A549 (cell line): ENCODE data around the gene C1QTNF12. TPM values are rescaled to one million over a fixed set of nuclear protein-coding genes. Genes with fewer than 3 reads are reported as not detected.

Experiments used
- ATAC-seq, 2 experiments: fragments of 200-7000 bp in 1 of 2; fragments of >200 bp in 1 of 2; cut with Nextera tagmentation in 1 of 2; cut with Tn5 transposase in 1 of 2; 3 replicates each; pipeline versions ENCODE4 v1.8.0 to v1.9.1; 2018 to 2020; ENCODE audit warnings: mild to moderate bottlenecking in 1 of 2, moderate library complexity in 1 of 2
- CTCF ChIA-PET: fragments of 300-600 bp; sonication (Branson Sonifier 250); formaldehyde crosslinking; extraction: SDS; loops from one replicate; lab custom pipeline; 2021; ENCODE audit warnings: antibody characterized with exemption, inconsistent platforms; lab: Yijun Ruan, JAX
- POLR2A ChIA-PET: fragments of 350-600 bp; formaldehyde crosslinking; extraction: SDS; loops from one replicate; lab custom pipeline; 2021; ENCODE audit warnings: antibody characterized with exemption, inconsistent platforms; lab: Yijun Ruan, JAX
- DNase-seq, 2 experiments: peaks; one replicate each; pipeline versions ENCODE4 v3.0.0 to v3.0.0-alpha.2; 2011 to 2016; ENCODE audit warnings: low read depth in 1 of 2, low spot score in 1 of 2
- FAIRE-seq: peaks from 2 replicates; lab custom pipeline; 2011; peaks lifted over from hg19 to GRCh38; lab: Jason Lieb, UNC
- H3K27ac ChIP-seq, 2 experiments: fragments of >200 bp; sonication (Bioruptor Twin); formaldehyde crosslinking; 3 replicates each; pipeline ENCODE4 v1.5.1; 2016 to 2017
- H3K4me1 ChIP-seq: fragments of >200 bp; sonication (Bioruptor Twin); formaldehyde crosslinking; 3 replicates; pipeline ENCODE4 v1.6.1; 2016
- H3K4me2 ChIP-seq: fragments of >200 bp; sonication (Bioruptor Twin); formaldehyde crosslinking; 3 replicates; pipeline ENCODE4 v1.6.1; 2016
- H3K4me3 ChIP-seq: fragments of >200 bp; sonication (Bioruptor Twin); formaldehyde crosslinking; 3 replicates; pipeline ENCODE4 v1.5.1; 2016
- H3K9me3 ChIP-seq: fragments of >200 bp; sonication (Bioruptor Twin); formaldehyde crosslinking; 3 replicates; pipeline ENCODE4 v1.6.1; 2016
- CTCF ChIP-seq: fragments of >200 bp; sonication (Bioruptor Twin); formaldehyde crosslinking; IDR thresholded peaks from 3 replicates; pipeline ENCODE4 v1.5.1; 2016
- E2F6 ChIP-seq: IDR thresholded peaks from 2 replicates; pipeline ENCODE4 v1.6.1; 2012; ENCODE audit warnings: low read depth, borderline replicate concordance
- FOSL2 ChIP-seq, 2 experiments: fragments of 450-650 bp in 1 of 2; fragments of >200 bp in 1 of 2; sonication (Bioruptor Twin) in 1 of 2; formaldehyde crosslinking; IDR thresholded peaks; 2 replicates each; pipeline versions ENCODE4 v1.5.0 to v1.6.1; 2016 to 2020; ENCODE audit warnings: mild to moderate bottlenecking in 1 of 2, moderate library complexity in 1 of 2
- HMGXB4 ChIP-seq: fragments of 250-450 bp; sonication (Bioruptor Pico); IDR thresholded peaks from 2 replicates; pipeline ENCODE4 v1.5.0; 2021; ENCODE audit warnings: mild to moderate bottlenecking, moderate library complexity, borderline replicate concordance
- HOXB13 ChIP-seq: fragments of 250-450 bp; sonication (Bioruptor Pico); IDR thresholded peaks from 2 replicates; pipeline ENCODE4 v1.5.0; 2020; ENCODE audit warnings: low read depth, mild to moderate bottlenecking, moderate library complexity
- JUNB ChIP-seq: fragments of >200 bp; sonication (Bioruptor Twin); formaldehyde crosslinking; IDR thresholded peaks from 2 replicates; pipeline ENCODE4 v1.6.1; 2016
- KDM1A ChIP-seq: fragments of 200-600 bp; sonication (generic); IDR thresholded peaks from 2 replicates; pipeline ENCODE4 v1.6.1; 2016; ENCODE audit warnings: low read depth, mild to moderate bottlenecking
- KDM5A ChIP-seq: fragments of 200-600 bp; sonication (generic); IDR thresholded peaks from 2 replicates; pipeline ENCODE4 v1.6.1; 2016; ENCODE audit warnings: antibody characterized with exemption, mild to moderate bottlenecking
- MAX ChIP-seq: IDR thresholded peaks from 2 replicates; pipeline ENCODE4 v1.6.1; 2012
- MAZ ChIP-seq: fragments of 150-350 bp; IDR thresholded peaks from 2 replicates; pipeline ENCODE4 v1.6.1; 2014; ENCODE audit warnings: antibody characterized with exemption, low read depth, low read length, borderline replicate concordance
- MYC ChIP-seq: IDR thresholded peaks from 2 replicates; pipeline ENCODE4 v1.6.1; 2012; ENCODE audit warnings: mild to moderate bottlenecking, inconsistent platforms, low read length, improper control_type of control experiment, borderline replicate concordance
- NR3C1 ChIP-seq: fragments of >200 bp; sonication (Bioruptor Twin); formaldehyde crosslinking; IDR thresholded peaks from 3 replicates; pipeline ENCODE4 v1.6.1; 2017
- PBX3 ChIP-seq: IDR thresholded peaks from 2 replicates; pipeline ENCODE4 v1.6.1; 2012
- RARB ChIP-seq: fragments of 250-450 bp; sonication (Bioruptor Pico); IDR thresholded peaks from 2 replicates; pipeline ENCODE4 v1.8.0; 2021; ENCODE audit warnings: mild to moderate bottlenecking, moderate library complexity
- RCOR1 ChIP-seq: fragments of 150-350 bp; IDR thresholded peaks from 2 replicates; pipeline ENCODE4 v1.6.1; 2014; ENCODE audit warnings: antibody characterized with exemption, low read length, low read depth
- RFX5 ChIP-seq: fragments of 450-650 bp; IDR thresholded peaks from 2 replicates; pipeline ENCODE4 v1.7.1; 2014; ENCODE audit warnings: antibody characterized with exemption, mild to moderate bottlenecking, moderate library complexity
- RNF2 ChIP-seq: fragments of 200-600 bp; sonication (generic); IDR thresholded peaks from 2 replicates; pipeline ENCODE4 v1.6.1; 2016; ENCODE audit warnings: low read depth, mild to moderate bottlenecking, antibody characterized with exemption, moderate library complexity, borderline replicate concordance
- SREBF2 ChIP-seq: fragments of 450-650 bp; IDR thresholded peaks from 2 replicates; pipeline ENCODE4 v1.6.1; 2014; ENCODE audit warnings: mild to moderate bottlenecking, moderate library complexity
- ZFP36 ChIP-seq: fragments of 450-650 bp; IDR thresholded peaks from 2 replicates; pipeline ENCODE4 v1.6.1; 2014; ENCODE audit warnings: borderline replicate concordance; ENCODE audit not compliant: partially characterized antibody
- ZNF302 ChIP-seq: fragments of 250-450 bp; sonication (Bioruptor Pico); IDR thresholded peaks from 2 replicates; pipeline ENCODE4 v1.9.0; 2021; ENCODE audit warnings: inconsistent platforms, mild to moderate bottlenecking, moderate library complexity
- WGBS: methylation state at CpG from one replicate; pipeline ENCODE4 v1.1.6; 2017; ENCODE audit errors: missing lambda C conversion rate; 5-methylcytosine and 5-hydroxymethylcytosine counted together
- polyA plus RNA-seq, 4 experiments: library from polyadenylated mRNA; depleted of rRNA in 3 of 4; stranded (reverse); fragments of >200 nt; fragmentation: RNase III in 1 of 4; extraction: RNeasy Plus Mini Kit Qiagen cat#74134 plus additional on column Dnase treatment in 1 of 4; gene quantifications; 2 replicates in 3 of 4; 3 replicates in 1 of 4; pipeline ENCODE4 v1.2.3, GENCODE V29; 2011 to 2017

The C1QTNF12 gene
- polyA plus RNA-seq, 2 of the 4 experiments (the other 2 are of a cell fraction): 0.47 to 0.83 TPM

- TF ChIP-seq PBX3: no peak
- no peak for TF ChIP-seq KDM1A
- no peak for TF ChIP-seq RFX5
- no peak for TF ChIP-seq SREBF2
- TF ChIP-seq FOSL2 (IDR thresholded peaks at IDR 0.05): no peak
- TF ChIP-seq FOSL2 (CRISPR knock-in tag; IDR thresholded peaks at IDR 0.05): no peak
- TF ChIP-seq RNF2: no peak
- no peak for TF ChIP-seq ZFP36
- no peak for TF ChIP-seq NR3C1
These were observed 42.0 kb downstream of the C1QTNF12 start (continued) for GRCh38 chr1:1204425-1204920.

GRCh38 chr1:1203561-1204424 lies 42.7 kb downstream of the C1QTNF12 start:
- ATAC-seq: no peak
- H3K4me1 ChIP-seq: peaks cover 3% of the 10 kb centered on the region; the same call in 1 of the 3 replicates
- WGBS: 80% methylated on average over 13 of the region's 49 CpGs

GRCh38 chr1:1202831-1203560 lies 43.5 kb downstream of the C1QTNF12 start:
- FAIRE-seq (no peak), ATAC-seq (no peak), DNase-seq (no peak)
- CTCF ChIA-PET: no interaction called here
- TF ChIP-seq HOXB13 (no peak), E2F6 (no peak), RCOR1 (no peak), MYC (no peak), CTCF (no peak), HMGXB4 (no peak), SREBF2 (no peak)
- POLR2A ChIA-PET: no interaction called here
- Histone ChIP-seq H3K4me3 (no peak overlapping the region), H3K4me2 (no peak overlapping the region), H3K4me1 (no peaks in the 10 kb centered on the region; the same call in 2 of the 3 replicates), H3K27ac (no peak overlapping the region), H3K9me3 (no peaks in the 10 kb centered on the region)
- 30% methylated on average over 2 of the region's 27 CpGs for WGBS

More at GRCh38 chr1:1203561-1204424, 42.7 kb downstream of the C1QTNF12 start:
- Histone ChIP-seq H3K4me2 (no peak overlapping the region), H3K4me3 (no peak overlapping the region), H3K9me3 (no peaks in the 10 kb centered on the region)
- DNase-seq (no peak), FAIRE-seq (no peak)
- POLR2A ChIA-PET: no interaction called here
- CTCF ChIA-PET: no interaction called here
- no peak for TF ChIP-seq KDM5A
- TF ChIP-seq MAZ: no peak
- no peak for TF ChIP-seq MYC
- no peak for TF ChIP-seq JUNB
- no peak for TF ChIP-seq RARB
- no peak for TF ChIP-seq ZNF302 (CRISPR knock-in tag)
- TF ChIP-seq MAX: no peak
- TF ChIP-seq, all 56 proteins: peak for 0
- no peak overlapping the region for H3K27ac ChIP-seq
